Inflammatory macrophage (primary cell): Measurements from ENCODE around the gene PRSS36.
"Not testable (repeated sequence)": the region's sequence is repeated elsewhere in the genome, so short reads cannot be mapped to it uniquely, and the experiment has no call there.

Source experiments
- DNase-seq, 2 donors: peaks; one replicate each; pipeline ENCODE4 v3.0.0-alpha.2; 2020 to 2022

Gene PRSS36

DNA sequence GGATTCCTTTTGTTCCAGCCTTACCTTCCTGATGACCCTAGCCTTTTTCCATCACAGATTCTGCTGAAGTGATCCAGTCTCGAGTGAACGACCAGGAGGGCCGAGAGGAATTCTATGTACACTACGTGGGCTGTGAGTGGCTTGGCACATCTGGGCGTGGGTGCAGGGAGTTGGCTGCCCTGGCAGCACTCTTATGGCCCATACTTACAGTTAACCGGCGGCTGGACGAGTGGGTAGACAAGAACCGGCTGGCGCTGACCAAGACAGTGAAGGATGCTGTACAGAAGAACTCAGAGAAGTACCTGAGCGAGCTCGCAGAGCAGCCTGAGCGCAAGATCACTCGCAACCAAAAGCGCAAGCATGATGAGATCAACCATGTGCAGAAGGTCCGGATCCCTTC lies 29.7 kb downstream of the PRSS36 start:
- DNase-seq, result no peak

DNA sequence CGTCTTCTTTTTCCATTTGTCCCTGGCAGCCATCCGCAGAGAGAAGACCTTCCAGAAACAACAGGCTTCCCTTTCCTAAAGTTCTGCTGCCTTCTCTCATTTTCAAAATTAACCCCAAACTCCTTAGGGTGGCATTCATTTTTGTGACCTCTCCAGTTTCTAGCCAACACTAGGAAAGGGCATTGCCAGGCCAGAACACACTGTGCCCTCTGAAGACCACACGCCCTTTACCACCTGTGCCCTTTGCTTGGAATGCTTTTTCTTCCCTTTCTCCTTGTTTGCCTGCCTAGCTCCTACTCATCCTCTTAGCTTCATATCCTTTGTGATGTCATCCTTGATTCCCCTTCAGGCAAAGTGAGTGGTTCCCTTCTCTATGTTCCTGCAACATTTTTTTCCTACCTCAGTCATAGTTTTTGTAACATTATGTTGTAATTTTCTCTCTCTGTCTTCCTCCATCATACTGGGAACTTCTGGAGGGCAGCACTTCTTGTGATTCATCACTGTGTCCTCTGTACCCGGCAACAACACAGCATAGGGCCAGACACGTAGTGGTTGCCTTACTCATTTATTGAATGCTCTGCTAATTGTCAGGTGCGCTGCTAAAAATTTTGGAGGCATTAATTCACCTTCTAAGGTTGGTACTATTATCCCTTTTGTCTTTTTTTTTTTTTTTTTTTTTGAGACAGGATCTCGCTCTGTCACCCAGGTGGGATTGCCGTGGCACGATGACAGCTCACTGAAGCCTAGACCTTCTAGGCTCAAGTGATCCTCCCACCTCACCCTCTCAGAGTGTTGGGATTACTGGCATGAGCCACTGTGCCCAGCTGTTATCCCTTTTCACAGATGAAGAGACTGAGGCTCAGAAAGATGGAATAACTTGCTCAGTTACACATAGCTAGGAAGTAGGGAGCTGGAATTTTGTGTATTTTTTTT lies 31.4 kb downstream of the PRSS36 start:
- DNase-seq, result peak; percentile 81 to 90

DNA sequence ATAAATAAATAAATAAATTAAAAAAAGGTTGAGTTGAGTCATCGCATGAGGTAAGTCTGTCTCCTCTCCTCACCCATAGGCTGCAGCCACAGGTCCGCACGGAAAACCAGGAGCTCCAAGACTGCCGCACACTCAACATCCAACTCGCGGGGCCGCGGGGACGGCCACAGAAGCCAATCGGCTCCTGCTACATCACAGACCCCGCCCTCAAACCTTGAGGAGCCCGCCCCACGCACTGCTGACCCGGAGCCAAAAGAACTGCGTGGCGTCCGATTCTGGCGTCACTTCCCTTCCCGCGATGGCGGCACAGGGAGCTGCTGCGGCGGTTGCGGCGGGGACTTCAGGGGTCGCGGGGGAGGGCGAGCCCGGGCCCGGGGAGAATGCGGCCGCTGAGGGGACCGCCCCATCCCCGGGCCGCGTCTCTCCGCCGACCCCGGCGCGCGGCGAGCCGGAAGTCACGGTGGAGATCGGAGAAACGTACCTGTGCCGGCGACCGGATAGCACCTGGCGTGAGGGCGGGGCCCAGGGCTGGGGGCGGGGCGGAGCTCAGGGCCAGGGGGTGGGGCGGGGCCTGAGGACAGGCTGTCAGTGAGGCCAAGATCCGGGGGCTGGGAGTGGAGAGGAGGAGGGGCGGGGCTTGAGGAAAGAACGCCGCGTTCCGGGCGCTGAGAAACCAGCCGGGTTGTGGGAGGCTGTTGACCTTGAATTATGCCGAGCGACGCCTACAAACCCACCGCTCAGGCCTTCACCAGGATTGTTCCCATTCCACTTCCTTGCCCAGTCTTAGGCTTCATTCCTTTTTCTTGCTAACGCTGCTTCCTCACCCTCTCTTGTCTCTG lies 32.3 kb downstream of the PRSS36 start, which contains the start of gene KAT8:
Gene KAT8, plus strand, starts transcription at position 281 of the 839 bp plus-strand sequence. Its CDS starts 18 bp downstream, at position 299.
- peak; percentile 99 to 100 for DNase-seq

DNA sequence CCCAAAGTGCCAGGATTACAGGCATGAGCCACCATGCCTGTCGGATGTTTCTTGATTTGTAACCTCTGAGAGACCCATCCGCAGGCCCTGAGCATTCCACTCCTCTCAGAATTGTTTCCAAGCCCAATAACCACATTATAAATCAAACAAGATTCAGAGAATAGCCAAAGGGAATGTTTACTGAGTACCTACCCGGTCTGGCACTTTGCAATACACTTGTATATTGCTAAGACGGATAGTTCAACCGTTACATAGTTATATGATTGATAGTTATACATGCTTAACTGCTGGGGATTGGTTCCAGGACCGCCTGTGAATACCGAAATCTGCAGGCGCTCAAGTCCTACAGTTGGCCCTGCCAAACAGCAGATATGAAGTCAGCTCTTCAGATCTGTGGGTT lies 35.4 kb downstream of the PRSS36 start:
- no peak for DNase-seq

DNA sequence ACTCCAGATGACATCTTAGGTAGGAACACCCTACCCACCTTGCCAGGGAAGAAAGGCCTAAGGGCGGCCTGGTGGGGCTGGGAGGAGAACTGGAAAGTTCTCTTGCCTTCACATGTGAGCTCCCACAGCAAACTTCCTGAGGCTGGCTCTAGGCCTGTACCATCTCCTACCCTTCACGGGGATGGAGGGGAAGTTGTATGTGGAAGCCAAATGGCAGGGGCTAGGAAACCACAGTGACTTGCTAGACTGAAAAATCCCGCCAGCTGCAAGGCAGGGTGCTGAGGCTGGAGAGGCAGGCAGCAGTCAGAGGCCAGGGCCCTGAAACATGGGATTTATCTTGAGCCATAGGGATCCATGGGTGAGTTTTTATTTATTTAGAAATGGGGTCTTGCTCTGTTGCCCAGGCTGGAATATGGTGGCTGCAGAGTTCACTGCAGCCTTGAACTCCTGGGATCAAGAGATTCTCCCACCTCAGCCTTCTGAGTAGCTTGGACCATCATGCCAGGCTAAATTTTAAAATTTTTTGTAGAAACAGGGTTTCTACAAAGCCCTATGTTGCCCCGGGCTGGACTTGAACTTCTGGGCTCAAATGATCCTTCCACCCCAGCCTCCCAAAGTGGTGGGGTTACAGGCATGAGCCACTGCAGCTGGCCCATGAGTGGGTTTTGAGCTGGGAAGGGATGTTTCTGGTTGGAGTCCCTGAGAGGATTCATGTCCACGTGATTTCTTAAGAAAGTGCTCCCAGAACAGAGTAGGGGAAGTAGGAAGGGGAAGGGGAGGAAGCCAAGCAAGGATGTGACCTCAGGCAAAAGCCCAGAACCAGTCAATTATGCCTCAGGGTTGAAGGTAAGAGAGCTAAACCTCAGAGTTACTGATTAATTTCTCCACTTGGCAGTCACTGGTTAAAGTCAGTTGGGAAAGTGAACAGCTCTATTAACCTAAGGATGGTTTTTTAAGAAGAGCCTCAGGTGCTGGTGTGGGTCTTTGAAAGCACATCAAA lies 36.4 kb downstream of the PRSS36 start:
- peak; percentile 88 to 92 for DNase-seq

DNA sequence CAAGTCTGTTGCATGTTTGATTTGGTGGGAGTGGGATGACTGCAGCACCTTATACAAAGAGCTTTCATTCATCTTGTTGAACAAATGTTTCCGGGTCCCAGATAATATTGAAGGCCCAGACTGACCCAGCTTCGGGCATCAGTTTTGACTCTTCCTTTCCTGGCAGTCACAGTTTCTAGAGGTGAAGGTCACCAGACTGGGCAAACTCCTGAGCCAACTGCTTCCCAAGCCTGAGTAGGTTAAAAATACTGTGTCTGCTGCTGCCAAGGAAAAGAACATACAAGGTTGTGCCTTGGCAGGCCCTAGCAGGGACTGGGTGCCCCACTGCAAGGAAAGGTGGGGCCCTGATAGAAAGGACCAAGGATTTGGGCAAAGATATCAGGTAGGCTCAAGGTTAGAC lies 37.2 kb downstream of the PRSS36 start:
- DNase-seq, result no peak

DNA sequence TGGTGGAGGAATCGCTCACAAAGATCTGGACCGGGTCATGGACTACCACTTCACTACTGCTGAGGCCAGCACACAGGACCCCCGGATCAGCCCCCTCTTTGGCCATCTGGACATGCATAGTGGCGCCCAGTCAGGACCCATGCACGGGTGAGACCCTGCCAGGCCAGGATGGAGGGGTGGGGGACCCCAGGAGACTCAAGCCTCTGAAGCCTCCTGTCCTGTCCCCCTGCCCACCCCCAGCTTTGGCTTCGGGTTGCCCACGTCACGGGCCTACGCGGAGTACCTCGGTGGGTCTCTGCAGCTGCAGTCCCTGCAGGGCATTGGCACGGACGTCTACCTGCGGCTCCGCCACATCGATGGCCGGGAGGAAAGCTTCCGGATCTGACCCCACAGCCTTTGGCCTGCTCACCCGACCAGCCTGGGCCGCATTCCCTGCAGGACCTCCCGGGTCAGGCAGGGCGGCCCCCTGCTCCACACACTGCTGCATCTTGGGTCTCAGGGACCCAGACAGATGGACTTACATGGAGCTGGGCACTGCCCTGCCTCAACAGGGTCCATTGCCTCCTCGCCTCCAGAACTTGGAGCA lies 37.9 kb downstream of the PRSS36 start:
- DNase-seq, result no peak

DNA sequence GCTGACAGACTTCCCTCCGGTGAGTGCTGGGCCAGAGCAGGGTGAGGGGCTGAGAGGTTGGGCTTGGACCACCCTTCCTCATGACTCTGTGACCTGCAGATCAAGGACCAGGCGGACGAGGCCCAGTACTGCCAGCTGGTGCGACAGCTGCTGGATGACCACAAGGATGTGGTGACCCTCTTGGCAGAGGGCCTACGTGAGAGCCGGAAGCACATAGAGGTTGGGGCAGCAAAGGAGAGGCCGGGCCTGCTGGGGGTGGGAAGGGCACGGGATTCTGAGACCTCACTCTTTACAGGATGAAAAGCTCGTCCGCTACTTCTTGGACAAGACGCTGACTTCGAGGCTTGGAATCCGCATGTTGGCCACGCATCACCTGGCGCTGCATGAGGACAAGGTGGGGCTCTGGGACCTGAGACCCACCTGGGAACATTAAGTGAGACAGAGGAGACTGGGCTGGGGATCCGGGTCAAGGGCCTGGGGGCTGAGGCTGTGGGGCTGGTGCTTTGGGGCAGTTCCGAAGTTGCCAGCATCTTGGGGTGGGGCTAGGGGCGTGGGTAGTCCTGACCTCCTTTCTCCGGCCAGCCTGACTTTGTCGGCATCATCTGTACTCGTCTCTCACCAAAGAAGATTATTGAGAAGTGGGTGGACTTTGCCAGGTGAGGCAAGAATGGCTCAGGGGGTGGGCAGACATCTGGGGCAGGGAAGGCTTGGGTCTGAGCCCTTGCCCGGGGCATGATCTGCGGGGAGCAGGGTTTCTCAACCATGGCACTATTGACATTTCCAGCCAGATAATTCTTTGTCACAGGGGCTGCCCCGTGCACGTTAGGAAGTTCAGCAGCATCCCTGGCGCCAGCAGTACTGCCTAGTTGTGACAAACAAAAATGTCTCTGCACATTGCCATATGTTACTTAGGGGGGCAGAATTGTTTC lies 39.5 kb downstream of the PRSS36 start:
- DNase-seq, result no peak

DNA sequence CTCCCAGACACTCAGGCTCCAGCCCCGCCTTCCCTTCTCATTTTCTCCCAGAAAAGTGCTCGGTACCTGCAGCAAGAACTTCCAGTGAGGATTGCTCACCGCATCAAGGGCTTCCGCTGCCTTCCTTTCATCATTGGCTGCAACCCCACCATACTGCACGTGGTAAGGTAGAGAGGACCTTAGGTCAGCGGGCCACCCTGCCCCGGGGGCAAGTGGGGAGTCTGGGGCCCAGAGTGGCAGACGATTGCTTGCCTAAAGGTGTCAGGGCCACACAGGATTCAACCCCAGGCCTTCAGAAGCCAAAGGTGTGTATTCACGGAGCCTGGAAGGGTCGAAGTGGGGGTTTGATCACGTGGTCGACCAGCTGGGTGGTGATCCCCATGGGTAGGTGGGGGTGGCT lies 40.2 kb downstream of the PRSS36 start:
- DNase-seq, result no peak

DNA sequence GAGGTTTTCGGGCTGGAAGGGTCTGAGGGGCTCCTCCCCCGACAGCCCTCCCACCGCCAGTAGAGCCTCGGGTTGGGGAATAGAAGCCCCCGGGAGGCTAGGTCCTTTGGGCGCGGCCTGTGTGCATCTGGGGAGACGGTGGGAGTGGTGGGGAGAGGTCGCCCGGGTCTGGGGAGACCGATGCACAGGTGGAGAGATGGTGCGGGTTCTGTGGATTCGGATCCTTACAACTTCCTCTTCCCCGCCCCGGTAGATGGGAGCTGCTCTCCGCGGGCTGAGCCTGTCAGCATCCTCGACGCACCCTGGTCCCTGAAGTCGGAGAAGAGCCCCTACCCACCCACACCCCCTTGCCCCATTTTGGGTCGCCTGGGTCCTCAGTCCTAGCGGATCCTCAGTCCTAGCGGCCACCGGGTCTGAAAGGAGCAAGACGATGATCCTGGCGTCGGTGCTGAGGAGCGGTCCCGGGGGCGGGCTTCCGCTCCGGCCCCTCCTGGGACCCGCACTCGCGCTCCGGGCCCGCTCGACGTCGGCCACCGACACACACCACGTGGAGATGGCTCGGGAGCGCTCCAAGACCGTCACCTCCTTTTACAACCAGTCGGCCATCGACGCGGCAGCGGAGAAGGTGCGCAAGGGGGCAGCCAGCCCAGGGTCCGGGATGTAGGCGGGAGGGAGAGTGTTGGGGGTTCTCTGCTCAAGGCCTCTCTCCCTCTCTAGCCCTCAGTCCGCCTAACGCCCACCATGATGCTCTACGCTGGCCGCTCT lies 40.9 kb downstream of the PRSS36 start:
- no peak for DNase-seq

DNA sequence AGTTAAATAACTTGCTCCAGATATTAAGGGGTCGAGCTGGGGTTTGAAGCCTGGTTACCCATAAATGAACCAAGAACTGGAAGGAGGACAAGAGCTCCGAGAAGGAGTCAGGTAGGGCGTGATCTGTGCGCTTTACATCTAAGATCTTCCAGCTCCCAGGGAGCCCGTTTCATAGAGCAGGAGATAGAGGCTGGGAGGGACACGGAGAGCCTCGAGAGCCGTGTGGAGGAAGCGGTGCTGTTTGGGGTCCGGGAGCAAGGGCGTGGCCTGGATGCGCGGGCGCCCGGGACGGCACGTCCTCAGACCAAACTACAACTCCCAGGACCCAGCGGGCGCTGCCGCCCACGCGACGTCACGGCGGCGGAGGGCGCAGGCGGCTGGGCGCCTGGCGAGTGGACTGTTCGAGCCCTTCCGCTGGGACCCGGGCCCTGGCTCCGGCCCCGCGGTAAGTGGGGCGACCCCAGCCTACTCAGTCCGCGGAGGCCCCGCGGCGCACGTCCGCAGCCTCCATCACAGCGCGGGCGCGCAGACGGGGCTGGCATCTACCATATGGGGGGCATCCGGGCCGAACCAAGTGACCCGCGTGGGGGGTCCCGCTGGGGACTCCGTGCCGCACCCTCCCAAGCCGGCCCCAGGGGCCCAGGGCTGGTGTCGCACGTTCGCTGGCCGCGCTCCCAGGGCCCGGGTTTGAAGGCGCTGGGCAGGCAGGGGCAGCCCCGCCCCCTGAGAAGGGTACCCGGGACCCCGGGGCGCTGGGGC lies 41.7 kb downstream of the PRSS36 start, which contains the start of gene BCKDK:
Gene BCKDK, plus strand, starts transcription at position 352 of the 759 bp plus-strand sequence. CDS start 838 bp downstream, outside the sequence.
- DNase-seq, result peak; percentile 77 to 89

DNA sequence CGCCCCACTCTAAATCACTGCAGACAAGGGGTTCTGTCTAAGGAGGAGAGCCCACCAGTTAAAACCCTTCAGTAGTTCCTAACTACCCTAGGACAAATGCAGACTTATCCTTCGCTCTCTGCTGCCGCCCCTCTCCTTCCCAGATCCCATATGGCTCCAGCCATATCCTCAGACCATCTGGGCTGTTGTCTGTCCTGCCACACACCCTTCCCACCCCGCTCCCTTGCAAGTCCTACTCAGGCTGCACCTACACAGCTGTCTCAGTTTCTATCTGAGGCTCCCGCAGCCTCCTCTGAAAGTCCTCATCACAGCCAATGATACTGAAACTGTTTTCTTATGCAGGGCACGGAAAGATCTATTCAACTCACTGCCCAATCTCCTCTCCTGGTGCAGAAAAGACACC lies 42.4 kb downstream of the PRSS36 start:
- DNase-seq, result no peak

DNA sequence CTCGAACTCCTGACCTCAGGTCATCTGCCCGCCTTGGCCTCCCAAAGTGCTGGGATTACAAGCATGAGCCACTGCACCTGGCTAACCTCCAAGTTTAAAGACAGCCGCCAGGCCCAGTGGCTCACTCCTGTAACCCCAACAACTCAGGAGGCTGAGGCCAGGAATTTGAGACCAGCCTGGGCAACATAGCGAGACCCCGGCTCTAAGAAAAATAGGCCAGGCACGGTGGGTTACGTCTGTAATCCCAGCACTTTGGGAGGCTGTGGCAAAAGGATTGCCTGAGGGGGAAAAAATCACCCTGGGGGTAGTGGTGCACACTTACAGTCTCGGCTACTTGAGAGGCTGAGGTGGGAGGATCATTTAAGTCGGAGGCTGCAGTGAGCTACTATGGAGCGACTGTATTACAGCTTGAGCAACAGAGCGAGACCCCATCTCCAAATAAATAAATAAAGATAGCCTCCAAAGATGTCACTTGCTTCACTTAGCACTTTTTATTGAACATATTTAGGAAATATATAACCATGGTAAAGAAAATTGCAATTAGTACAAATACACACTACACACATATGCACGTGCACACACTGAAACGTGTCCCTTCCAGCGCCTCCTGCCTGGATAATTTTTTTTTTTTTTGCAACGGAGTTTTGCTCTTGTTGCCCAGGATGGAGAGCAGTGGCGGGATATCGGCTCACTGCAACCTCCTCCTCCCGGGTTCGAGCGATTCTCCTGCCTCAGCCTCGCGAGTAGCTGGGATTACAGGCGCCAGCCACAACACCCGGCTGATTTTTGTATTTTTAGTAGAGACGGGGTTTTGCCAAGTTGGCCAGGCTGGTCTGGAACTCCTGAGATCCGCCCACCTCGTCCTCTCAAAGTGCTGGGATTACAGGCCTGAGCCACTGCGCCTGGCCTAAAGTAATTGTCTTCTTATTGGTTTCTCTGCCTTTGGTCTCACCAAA lies 43.1 kb downstream of the PRSS36 start:
- DNase-seq, result no peak

DNA sequence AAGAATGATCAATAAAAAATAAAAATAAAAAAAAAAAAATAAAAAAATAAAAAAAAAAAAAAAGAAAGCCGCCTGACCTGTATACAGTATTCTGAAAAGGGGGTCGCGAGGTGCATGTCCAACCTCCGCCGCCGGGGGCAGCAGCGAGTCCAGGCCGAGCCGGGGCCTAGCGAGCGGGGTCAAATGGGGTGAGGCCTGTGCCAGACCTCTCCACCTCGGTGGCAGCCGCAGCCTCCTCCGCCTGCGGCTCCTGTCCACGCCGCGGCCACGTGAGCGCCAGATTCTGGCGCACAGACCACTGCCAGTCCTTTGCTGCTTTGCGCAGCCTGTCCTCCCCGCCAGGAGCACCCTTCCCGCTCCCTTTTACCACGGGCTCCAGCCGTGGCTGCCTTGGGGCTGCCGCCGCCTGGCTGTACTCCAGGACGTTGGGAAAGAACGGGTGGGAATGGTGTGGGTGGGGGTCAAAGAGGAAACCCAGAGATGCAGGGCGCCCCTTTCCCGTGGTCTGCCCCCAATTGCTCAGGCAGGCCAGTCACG lies 44.1 kb downstream of the PRSS36 start:
- peak; percentile 82 to 84 for DNase-seq

DNA sequence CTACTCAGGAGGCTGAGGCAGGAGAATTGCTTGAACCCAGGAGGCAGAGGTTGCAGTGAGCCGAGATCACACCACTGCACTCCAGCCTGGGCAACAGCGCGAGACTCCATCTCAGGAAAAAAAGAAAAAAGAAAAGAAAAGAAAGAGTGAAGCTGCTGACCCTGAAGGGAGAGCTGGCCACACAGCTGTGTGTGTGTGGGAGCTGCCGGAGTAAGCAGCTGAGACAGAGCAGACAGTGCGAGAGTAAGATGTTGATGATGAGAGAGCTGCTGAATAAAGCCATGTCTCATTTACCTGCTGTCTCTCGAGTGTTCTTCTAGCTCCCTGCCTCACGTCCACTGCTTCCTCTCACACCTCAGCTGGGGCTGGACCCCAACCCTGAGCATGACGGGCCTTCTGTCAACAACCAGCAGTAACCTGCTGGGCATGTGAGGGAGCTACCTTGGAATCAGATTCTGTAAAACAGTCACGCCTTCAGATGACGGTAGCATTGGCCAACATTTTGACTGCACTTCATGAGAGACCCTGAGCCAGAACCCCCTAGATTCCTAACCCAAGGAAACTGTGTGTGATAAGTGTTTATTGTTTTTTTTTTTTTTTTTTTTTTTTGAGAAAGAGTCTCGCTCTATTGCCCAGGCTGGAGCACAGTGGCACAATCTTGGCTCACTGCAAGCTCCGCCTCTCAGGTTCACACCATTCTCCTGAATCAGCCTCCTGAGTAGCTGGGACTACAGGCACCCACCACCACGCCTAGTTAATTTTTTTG lies 48.8 kb downstream of the PRSS36 start:
- DNase-seq, result not testable (repeated sequence)

DNA sequence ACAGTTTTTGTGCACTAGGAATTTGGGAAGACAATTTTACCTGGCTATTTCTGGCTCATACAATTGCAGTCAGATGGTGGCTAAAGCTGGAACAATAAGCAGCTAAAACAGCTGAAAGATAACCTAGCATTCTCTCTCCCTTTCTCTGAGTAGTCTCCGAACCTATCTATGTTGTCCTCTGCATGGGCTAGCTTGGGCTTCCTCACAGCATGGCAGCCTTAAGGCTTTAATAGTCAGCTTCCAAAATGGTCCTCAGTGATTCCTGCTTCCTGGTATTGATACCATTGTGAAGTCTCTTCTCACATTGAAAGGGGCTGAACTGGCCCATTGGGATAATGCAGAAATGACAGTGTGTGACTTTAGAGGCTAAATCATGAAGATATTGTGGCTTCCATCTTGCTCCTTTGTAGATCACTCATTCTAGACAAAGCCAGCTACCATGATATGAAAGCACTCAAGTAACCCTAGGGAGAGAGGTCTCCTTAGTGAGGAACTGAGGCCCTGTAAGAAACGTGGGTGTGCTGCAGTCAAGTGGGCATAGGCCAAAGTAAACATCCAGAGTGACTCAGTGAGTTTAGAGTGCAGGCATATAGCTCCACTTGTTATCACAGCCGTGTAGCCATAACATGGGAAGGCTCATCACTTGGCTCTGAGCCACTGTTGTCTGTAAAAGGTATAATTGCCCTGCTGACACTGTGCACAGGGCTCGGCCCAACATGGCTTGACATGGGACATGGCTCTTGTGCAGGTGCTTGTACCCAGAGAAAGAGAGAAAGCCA lies 49.8 kb downstream of the PRSS36 start:
- peak in 1 of 2 donors; percentile 43 for DNase-seq
